Activated naive CD4-positive, alpha-beta T cell treated with anti-CD3 and anti-CD28 coated beads, Interleukin-2, amount 10 ng/mL, durations not matched to agents 7 days and 5 days (primary cell): ENCODE data around the gene MED14.

Experiments used
- CTCF ChIA-PET: fragments of 350-600 bp; sonication (Branson Sonifier 250); formaldehyde crosslinking; loops from one replicate; lab custom pipeline; 2021; ENCODE audit warnings: antibody characterized with exemption; lab: Charles Lee
- DNase-seq: peaks from one replicate; pipeline ENCODE4 v3.0.0-alpha.2; 2020
- H3K27ac Mint-ChIP-seq: one replicate; pipeline ENCODE4 v1.8.0; 2021; ENCODE audit warnings: mild to moderate bottlenecking, moderate library complexity, mixed read lengths
- H3K27me3 Mint-ChIP-seq: one replicate; pipeline ENCODE4 v1.8.0; 2021; ENCODE audit warnings: mild to moderate bottlenecking, mixed read lengths
- H3K36me3 Mint-ChIP-seq: one replicate; pipeline ENCODE4 v1.8.0; 2021; ENCODE audit warnings: mixed read lengths
- H3K4me1 Mint-ChIP-seq: one replicate; pipeline ENCODE4 v1.8.0; 2021; ENCODE audit warnings: mixed read lengths
- H3K4me3 Mint-ChIP-seq: one replicate; pipeline ENCODE4 v1.8.0; 2021; ENCODE audit warnings: mild to moderate bottlenecking, moderate library complexity, mixed read lengths
- H3K9me3 Mint-ChIP-seq: one replicate; pipeline ENCODE4 v1.8.0; 2021; ENCODE audit warnings: mixed read lengths

MED14 gene

DNA sequence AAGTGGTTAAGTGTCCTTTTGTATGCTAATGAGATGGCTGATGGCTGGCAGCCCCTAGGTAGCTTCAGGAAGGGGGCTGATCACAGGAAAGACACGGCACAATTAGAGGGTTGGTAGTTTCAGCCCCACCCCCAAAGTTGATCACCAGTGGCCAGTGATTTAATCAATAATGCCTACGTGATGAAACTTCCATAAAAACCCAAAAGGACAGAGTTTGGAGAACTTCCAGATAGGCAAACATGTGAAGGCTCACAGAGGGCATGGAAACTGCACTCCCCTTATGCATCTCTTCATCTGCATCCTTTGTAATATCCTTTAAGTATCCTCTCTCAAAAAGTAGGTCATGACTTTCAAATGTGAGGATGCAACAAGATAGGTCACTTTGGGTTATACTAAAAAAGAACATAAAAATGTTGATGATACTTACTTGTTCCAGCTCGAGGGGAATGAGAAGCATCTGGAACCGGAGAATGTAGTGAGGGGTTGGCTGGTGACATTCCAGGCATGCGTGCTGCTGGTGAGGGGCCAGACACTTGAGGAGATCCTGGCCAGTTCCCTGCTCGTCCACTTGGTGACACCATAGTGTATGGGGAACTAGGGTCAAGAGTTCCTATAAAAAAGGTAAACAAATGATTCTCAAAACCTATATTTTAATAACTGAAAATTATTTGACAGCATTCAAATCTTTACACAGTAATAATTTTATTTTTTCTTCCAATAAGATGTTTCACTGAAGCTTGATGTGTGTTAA lies 71.3 kb downstream of the MED14 start:
- Mint-ChIP-seq H3K27ac (no peak overlapping the region), H3K4me1 (peaks cover 2% of the 10 kb centered on the region), H3K27me3 (no peaks in the 10 kb centered on the region), H3K9me3 (no peaks in the 10 kb centered on the region), H3K36me3 (peaks cover 38% of the 10 kb centered on the region), H3K4me3 (no peak overlapping the region)
- DNase-seq = no peak
- CTCF ChIA-PET = interaction anchor here (1.0 kb wide), 1 partner anchor 120 kb away, joined by 3 read pairs; no protein-coding TSS in a partner anchor

DNA sequence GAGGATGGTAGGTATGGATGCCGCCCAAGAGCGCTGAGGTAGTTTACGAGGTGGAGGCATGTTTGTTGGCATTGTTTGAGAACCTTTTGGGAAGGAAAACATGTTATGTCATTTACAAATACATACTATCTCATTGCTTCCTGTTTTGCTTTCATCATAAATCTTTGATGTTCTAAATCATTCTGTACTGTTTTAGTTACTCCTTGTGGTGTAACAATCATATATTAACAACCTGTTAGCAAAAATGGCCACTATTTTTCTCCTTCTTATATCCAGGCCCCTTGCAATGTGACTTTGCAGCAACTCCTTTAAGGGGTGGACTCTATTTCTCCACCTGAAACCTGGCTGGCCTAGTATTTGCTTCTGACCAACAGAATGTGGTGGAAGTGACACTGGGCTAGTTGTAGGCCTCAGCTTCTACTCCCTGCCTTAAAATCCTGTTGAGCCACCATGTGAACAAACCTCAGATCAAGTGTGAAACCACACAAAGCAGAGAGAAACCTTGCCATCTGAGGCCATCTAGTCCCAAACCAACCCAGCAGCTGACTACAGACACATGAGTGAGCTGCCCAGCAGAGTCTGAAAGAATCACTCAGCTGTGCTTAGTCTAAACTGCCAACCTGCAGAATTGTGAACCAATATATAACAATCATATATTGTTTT lies 72.1 kb downstream of the MED14 start:
- peak overlapping the region; percentile 79 for H3K27ac Mint-ChIP-seq
- H3K36me3 Mint-ChIP-seq = peaks cover 38% of the 10 kb centered on the region
- no peak overlapping the region for H3K4me3 Mint-ChIP-seq
- no peak for DNase-seq
- CTCF ChIA-PET = interaction anchor here (1.0 kb wide), 1 partner anchor 119 kb away, joined by 3 read pairs; no protein-coding TSS in a partner anchor
- H3K9me3 Mint-ChIP-seq = no peaks in the 10 kb centered on the region
- H3K27me3 Mint-ChIP-seq = no peaks in the 10 kb centered on the region
- H3K4me1 Mint-ChIP-seq = peaks cover 2% of the 10 kb centered on the region

DNA sequence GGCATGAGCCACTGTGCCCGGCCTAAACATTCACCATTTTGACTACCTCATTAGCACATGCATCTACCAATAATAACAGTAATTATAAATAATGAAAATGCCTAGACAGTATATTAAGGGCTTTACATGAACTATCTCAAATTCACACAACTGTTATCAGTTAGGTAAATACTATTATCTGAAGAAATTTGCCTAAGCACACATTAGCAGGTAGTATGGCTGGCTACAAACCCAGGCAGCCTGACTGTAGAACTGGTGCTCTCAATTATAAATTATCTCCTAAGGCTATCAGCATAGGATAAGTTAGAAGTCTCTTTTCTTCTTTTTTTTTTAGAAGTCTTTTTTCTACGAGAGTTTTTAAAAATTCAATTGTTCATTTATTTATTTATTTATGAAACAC lies 73.9 kb downstream of the MED14 start:
- peaks cover 28% of the 10 kb centered on the region for H3K36me3 Mint-ChIP-seq
- no peaks in the 10 kb centered on the region for H3K27me3 Mint-ChIP-seq
- CTCF ChIA-PET = no interaction called here

DNA sequence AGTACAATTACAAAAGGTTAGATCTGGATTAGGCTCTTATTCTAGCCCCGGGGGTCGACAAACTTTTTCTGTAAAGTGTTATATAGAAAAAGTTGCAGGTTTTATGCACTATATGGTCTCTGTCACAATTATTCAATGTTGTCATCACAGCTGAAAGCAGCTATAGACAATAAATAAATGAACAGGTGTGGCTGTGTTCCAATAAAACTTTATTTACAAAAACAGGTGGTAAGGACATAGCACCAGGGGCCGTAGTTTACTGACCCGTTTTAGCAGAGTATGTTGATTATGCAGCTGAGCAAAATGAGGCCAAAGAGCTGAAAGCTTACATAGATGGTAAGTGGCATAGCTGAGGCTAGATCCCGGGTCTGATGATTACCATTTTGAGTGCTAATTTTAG lies 75.0 kb downstream of the MED14 start:
- H3K4me1 Mint-ChIP-seq = peaks cover 2% of the 10 kb centered on the region
- no peak overlapping the region for H3K27ac Mint-ChIP-seq
- H3K4me3 Mint-ChIP-seq = no peak overlapping the region
- no peaks in the 10 kb centered on the region for H3K27me3 Mint-ChIP-seq
- DNase-seq = no peak
- CTCF ChIA-PET = no interaction called here
- H3K36me3 Mint-ChIP-seq = peaks cover 25% of the 10 kb centered on the region
- H3K9me3 Mint-ChIP-seq = no peaks in the 10 kb centered on the region

More for the DNA sequence above, 73.9 kb downstream of the MED14 start:
- H3K9me3 Mint-ChIP-seq = no peaks in the 10 kb centered on the region
- H3K4me3 Mint-ChIP-seq = no peak overlapping the region
- H3K4me1 Mint-ChIP-seq = peaks cover 2% of the 10 kb centered on the region
- H3K27ac Mint-ChIP-seq = no peak overlapping the region
- no peak for DNase-seq

DNA sequence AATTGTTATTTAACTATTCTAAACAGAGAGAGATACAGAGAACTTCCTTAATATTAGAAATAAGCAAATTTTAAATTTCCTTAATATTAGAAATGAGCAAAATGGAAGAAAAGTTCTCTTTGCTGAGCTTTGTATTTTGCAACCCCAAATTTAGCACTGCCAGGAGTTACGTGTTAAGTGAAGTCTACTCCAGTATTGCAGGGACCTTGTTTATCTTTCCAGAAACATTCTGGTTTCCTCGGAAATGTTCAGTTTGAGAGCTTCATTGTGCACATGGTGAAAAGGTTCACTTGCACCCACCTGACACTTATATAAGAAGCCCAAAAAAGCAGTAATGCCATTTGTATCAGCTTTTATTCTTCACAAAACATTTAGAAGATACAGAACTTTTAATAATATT lies 81.8 kb downstream of the MED14 start:
- Mint-ChIP-seq H3K9me3 (no peaks in the 10 kb centered on the region), H3K27me3 (no peaks in the 10 kb centered on the region), H3K4me1 (no peaks in the 10 kb centered on the region), H3K4me3 (no peak overlapping the region), H3K36me3 (peaks cover 10% of the 10 kb centered on the region), H3K27ac (no peak overlapping the region)
- no peak for DNase-seq
- CTCF ChIA-PET = interaction anchor here (4.7 kb wide), 1 partner anchor 141 kb away, joined by 45 read pairs; no protein-coding TSS in a partner anchor

DNA sequence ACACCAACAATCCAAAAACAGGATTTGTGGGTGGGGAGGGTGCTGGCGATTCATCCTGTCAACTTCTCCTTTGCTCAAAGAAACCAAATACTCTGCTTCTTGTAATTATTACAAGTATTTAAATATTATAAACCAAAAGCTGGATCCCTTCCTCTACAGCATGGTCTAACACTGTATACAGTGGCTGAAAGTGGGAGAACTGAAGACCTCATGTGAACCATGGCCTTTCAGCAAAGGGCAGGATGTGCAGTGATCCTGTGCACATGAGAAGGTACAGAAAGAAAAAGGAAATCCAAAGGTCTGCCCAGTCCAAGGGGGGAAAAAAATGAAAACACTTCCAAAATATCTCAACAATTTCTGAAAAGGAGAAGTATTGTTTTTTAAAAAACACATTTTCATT lies 82.7 kb downstream of the MED14 start:
- Mint-ChIP-seq H3K4me1 (peaks cover 2% of the 10 kb centered on the region), H3K4me3 (no peak overlapping the region), H3K27ac (no peak overlapping the region), H3K36me3 (peaks cover 10% of the 10 kb centered on the region), H3K9me3 (no peaks in the 10 kb centered on the region), H3K27me3 (no peaks in the 10 kb centered on the region)
- no peak for DNase-seq
- CTCF ChIA-PET = interaction anchor here (1.4 to 4.7 kb wide), 2 partner anchors 109 to 142 kb away, joined by 8 to 45 read pairs; no protein-coding TSS in a partner anchor

DNA sequence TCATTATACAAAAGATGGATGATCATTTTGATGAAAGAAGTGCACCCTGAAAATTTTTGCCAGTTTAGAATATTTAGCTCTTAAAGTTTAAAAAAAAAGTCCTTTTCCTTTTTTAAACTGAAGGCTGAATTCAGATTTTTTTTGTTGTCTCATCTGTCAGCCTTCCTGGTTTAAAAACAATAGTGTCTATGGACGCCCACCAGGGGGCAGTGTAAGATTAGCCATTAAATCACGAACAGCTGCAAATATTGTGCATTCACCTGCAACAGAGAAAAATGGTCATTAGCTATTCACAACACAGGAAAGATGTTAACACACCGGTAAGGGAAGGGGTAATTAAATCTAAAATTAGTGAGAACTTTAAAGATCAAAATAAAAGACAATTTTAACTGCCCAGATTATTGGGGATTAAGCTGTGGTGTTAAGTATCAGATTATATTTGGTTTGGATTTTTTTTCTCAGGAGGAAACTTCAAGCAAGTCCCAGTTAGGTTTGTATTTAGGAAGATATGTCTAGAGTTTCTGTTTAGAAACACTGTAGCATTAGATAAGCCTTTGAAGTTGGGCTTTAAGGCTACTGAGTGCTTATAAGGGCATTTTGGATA lies 83.6 kb downstream of the MED14 start:
- H3K27me3 Mint-ChIP-seq = no peaks in the 10 kb centered on the region
- peaks cover 10% of the 10 kb centered on the region for H3K36me3 Mint-ChIP-seq
- CTCF ChIA-PET = interaction anchor here (0.5 to 4.7 kb wide), 9 partner anchors 21 to 528 kb away, joined by 3 to 45 read pairs (median 5); partner anchors contain the start of gene MED14
- no peak overlapping the region for H3K4me3 Mint-ChIP-seq
- H3K27ac Mint-ChIP-seq = no peak overlapping the region
- peaks cover 3% of the 10 kb centered on the region for H3K4me1 Mint-ChIP-seq
- DNase-seq = peak; percentile 77
- no peaks in the 10 kb centered on the region for H3K9me3 Mint-ChIP-seq

DNA sequence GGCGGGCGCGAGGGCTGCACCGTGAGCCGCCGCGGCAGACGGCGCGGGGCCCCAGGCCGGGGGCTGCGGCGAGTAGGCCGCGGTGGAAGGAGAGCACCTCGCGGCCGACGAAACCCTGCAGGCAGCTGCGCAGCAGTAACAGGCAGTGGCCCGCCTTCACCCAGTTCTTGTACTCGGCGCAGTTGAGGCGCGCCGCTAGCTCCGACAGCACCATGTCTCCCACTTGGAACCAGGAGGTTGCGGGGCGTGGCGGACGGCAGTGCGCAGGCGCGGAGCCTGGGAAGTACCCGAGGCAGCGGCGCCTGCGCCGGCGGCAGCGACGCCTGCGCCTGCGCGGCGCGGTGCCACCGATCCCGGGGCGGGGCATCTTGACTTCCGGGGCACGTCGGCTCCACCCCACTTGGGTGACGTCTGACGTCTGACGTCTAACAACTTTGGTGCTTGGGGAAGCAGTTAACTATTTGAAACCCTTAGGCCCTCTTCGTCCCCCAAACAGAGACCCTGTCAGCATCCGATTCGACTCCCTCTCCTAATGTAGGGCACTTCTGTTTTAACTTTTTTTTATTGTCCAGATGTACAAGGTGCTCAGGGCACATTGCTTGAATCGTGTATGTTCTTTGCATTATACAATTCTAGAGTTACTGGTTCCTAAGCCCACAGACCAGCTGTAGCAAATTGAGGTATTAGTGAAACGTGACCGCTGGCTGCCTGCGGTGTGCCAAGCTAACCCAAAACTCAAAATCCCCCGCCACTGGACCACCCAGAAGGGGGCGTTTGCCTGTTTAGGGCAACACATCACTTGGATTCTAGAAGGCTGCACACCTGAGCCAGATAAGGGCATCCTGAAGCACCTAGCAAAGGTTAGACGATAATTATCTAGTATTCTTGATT lies 87.8 kb downstream of the MED14 start, which contains the start of gene CXorf38:
TSS of gene CXorf38 (minus strand) at position 255 of the 891 bp plus-strand sequence. CDS start at position 214, 41 bp downstream.
- Mint-ChIP-seq H3K9me3 (no peaks in the 10 kb centered on the region), H3K27me3 (no peaks in the 10 kb centered on the region), H3K27ac (peak within 1 kb of the TSS; percentile 94), H3K4me1 (peaks cover 25% of the 10 kb centered on the region), H3K4me3 (peak within 1 kb of the TSS; percentile 98), H3K36me3 (peaks cover 20% of the 10 kb centered on the region)
- CTCF ChIA-PET = interaction anchor here (1.1 to 2.4 kb wide), 4 partner anchors 103 to 146 kb away, joined by 3 to 11 read pairs (median 7); no protein-coding TSS in a partner anchor
- DNase-seq = peak; percentile 94

DNA sequence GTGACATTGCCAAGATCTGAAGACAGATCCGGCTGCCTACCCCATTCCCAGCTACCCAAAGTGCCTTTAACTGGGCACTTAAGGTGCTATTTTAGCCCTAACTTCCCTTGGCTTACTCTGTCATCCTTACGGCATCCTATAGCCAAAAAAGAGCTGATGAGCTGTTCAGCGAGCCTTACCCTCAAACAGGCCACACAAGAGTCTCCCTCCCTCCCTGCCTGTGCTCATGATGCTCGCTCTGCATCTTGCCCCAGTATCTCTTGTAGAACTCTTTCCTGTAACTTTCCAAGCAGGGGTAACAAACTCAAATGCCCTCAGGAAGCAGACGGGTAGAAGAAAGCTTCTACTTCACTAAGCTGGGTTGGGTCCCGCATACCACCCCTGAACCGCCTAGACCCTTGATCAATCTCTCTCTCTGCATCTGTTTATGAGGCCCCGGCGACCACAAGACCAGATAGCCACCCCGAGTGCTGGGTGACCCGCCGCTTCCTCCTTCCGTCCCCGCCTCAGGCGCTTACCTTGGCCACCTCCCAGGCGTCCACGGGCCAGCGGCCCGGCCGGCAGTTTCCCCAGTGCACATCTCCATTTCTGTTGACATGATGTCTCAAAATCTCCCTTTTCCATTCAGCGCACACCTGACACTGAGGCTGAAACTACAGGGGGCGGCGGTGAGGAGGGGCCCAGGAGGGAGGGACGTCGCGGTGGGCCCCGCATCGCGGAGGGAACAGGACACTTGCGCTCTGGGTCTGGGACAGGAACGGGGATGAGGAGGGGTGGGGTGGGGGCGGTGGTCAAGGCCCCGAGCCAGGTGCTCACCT lies 88.6 kb downstream of the MED14 start:
- peak; percentile 49 for DNase-seq
- CTCF ChIA-PET = interaction anchor here (2.1 to 2.4 kb wide), 2 partner anchors 103 to 147 kb away, joined by 8 to 11 read pairs; no protein-coding TSS in a partner anchor

DNA sequence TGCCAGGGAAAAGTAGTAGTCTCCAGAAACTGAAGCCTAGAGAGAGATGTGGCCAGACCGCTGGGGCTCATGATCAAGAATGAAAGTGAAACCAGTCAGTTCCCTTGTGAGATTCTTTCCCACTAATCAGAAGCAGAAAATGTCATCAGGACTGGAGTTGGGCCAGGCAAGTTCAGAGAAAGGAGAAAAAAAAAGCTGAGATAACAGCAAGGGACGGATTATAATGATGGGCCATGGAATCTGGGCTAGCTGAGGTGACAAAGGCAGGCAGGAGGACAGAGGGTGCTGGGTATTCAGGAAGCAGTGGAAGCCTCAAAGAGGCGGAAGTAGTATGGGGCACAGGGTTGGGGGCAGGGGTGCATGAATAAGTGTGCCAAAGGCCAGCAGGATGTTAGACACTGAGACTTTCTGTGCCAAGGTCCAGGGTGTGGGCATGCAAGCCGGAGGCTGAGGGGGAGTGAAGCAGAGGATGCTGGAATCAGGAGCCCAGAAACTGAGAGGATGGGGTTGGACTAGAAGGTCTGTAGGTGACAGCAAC lies 90.5 kb downstream of the MED14 start:
- H3K4me3 Mint-ChIP-seq = peak overlapping the region; percentile 90
- H3K4me1 Mint-ChIP-seq = peaks cover 36% of the 10 kb centered on the region
- peak; percentile 68 for DNase-seq
- no peaks in the 10 kb centered on the region for H3K9me3 Mint-ChIP-seq
- peak overlapping the region; percentile 95 for H3K27ac Mint-ChIP-seq
- H3K27me3 Mint-ChIP-seq = no peaks in the 10 kb centered on the region
- peaks cover 27% of the 10 kb centered on the region for H3K36me3 Mint-ChIP-seq
- CTCF ChIA-PET = interaction anchor here (2.4 kb wide), 1 partner anchor 101 kb away, joined by 8 read pairs; no protein-coding TSS in a partner anchor

More for the DNA sequence above, 88.6 kb downstream of the MED14 start:
- no peaks in the 10 kb centered on the region for H3K9me3 Mint-ChIP-seq
- H3K27ac Mint-ChIP-seq = peak overlapping the region; percentile 94
- peaks cover 33% of the 10 kb centered on the region for H3K4me1 Mint-ChIP-seq
- H3K27me3 Mint-ChIP-seq = no peaks in the 10 kb centered on the region
- H3K4me3 Mint-ChIP-seq = peak overlapping the region; percentile 98
- peaks cover 29% of the 10 kb centered on the region for H3K36me3 Mint-ChIP-seq

DNA sequence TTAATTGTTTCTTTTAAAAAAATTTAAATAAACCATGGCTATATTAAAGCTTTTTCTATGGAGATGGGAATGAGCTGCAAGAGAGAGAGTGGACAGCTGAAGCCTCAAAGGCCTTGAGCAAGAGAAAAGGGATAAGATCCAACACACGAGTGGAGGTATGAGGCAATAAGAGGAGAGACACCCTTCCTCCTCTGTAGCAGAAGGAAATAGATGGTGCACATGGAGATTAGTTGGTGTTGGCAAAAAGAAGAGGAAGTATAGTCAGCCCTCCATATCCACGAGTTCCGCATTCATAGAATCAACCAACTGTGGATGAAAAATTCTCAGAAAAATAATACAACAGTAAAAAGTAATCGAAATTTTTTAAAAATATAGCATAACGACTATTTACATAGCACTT lies 91.2 kb downstream of the MED14 start:
- Mint-ChIP-seq H3K27me3 (no peaks in the 10 kb centered on the region), H3K4me3 (peak overlapping the region; percentile 90), H3K9me3 (no peaks in the 10 kb centered on the region), H3K36me3 (peaks cover 26% of the 10 kb centered on the region), H3K4me1 (peaks cover 36% of the 10 kb centered on the region), H3K27ac (peak overlapping the region; percentile 69)
- DNase-seq = no peak
- CTCF ChIA-PET = no interaction called here

DNA sequence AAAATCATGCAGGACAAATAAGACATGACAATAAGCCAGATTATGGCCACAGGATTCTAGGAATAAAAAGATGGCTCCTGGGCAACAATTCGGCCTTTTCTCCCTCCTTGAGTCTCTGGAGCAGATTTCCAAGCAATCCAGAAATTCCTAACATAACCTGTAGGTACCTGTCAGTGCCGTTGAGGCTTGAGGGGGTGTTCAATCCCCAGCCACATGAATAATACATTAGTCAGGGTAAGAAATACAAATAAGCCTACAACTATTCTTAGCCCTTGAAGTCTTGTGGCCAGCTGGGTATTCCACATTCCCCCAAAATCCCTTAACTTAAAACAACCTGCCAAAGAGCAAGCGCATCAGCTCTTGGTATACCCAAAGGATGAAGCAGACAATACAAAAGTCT lies 97.7 kb downstream of the MED14 start:
- Mint-ChIP-seq H3K9me3 (no peaks in the 10 kb centered on the region), H3K27me3 (no peaks in the 10 kb centered on the region), H3K27ac (no peak overlapping the region), H3K36me3 (peaks cover 55% of the 10 kb centered on the region), H3K4me3 (no peak overlapping the region), H3K4me1 (peaks cover 11% of the 10 kb centered on the region)
- DNase-seq = no peak
- CTCF ChIA-PET = no interaction called here
